ENCODE results near the gene TRIM3.

Gene TRIM3

GRCh38 chr11:6437993-6438392 is 35.7 kb downstream of the TRIM3 start:
- DNase-seq (ENCODE audit: low spot score), result no peak

DNA sequence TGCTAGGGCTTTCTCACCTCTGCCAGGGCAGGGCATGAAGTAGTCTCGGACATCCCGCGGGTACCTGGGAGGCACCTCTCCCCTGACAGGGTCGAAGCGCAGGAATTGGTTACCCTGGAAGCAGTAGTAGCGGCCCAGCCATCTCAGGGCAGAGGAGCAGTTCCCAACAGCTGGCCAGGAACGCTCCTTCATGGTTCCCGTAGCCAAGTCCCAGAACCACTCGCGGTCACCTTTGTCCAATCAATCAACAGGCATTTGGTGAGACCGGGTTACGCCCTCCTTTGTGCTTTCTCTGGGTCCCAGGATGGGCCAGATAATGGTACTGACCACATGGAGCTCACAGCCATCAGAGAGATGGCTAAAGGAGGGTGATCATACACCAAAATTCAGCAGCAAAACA is 36.3 kb downstream of the TRIM3 start:
- no peak for DNase-seq (ENCODE audit: low spot score)

GRCh38 chr11:6433998-6434660 is 39.6 kb downstream of the TRIM3 start:
- no peak for DNase-seq (ENCODE audit: low spot score)

- no peak for DNase-seq (ENCODE audit: low spot score)
Observed at GRCh38 chr11:6431861-6432260, 41.9 kb downstream of the TRIM3 start.

GRCh38 chr11:6427516-6427915 is 46.2 kb downstream of the TRIM3 start:
- no peak for DNase-seq (ENCODE audit: low spot score)

- no peak for DNase-seq (ENCODE audit: low spot score)
Observed at GRCh38 chr11:6420677-6421076, 53.1 kb downstream of the TRIM3 start.

GRCh38 chr11:6419009-6419631 is 54.6 kb downstream of the TRIM3 start, which contains the start of gene APBB1:
Gene APBB1, minus strand, starts transcription at chr11:6419094. Its CDS starts 7,747 bp downstream, at chr11:6411347.
- DNase-seq (ENCODE audit: low spot score), result peak; percentile 96

GRCh38 chr11:6418557-6419008 is 55.2 kb downstream of the TRIM3 start:
- DNase-seq (ENCODE audit: low spot score), result peak; percentile 56

GRCh38 chr11:6417907-6418556 is 55.7 kb downstream of the TRIM3 start:
- no peak for DNase-seq (ENCODE audit: low spot score)

GRCh38 chr11:6415797-6416196 is 57.9 kb downstream of the TRIM3 start:
- no peak for DNase-seq (ENCODE audit: low spot score)

GRCh38 chr11:6414874-6415328 is 58.8 kb downstream of the TRIM3 start:
- DNase-seq (ENCODE audit: low spot score), result no peak

GRCh38 chr11:6413791-6414201 is 59.9 kb downstream of the TRIM3 start:
- no peak for DNase-seq (ENCODE audit: low spot score)

DNA sequence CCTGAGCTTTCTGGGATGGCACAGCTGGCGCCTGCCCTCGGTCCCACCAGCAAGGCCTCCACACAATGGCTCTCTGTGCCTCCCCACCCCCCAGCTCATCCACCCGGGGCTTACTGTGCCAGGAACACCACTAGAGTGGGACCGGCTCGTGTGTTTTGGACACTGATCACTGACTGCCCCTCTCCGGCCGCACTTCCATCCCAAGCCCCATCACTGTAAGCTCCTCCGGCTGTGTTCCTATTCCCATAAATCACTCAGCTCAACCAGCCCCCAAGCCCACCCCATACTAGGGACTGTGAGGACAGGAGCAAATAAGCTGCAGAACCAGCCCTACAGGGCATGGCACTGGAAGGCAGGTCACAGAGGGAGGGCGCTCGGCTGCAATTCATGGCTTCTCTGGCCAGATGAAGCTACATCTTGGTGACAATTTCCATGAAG is 62.1 kb downstream of the TRIM3 start:
- no peak for DNase-seq (ENCODE audit: low spot score)

GRCh38 chr11:6410695-6411430 is 62.9 kb downstream of the TRIM3 start:
- DNase-seq (ENCODE audit: low spot score), result no peak

DNA sequence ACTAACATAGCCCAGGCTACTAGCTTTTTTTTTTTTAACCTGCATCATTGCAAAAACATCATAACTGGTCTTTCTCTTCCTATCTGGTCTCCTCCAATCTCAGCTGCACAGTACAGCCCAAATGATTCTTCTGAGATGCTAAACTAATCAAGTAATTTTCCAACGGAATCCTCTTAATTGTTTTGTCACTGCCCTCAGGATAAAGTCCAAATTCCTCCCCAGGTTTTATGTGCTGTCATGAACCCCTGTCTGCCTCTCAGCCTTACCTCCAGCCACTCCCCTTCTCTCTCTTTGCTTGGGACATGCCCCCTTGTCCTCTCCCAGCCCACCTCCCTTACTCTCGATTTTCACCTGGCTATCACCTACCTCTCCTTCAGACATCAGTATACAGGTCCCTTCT is 67.4 kb downstream of the TRIM3 start:
- DNase-seq (ENCODE audit: low spot score), result no peak

DNA sequence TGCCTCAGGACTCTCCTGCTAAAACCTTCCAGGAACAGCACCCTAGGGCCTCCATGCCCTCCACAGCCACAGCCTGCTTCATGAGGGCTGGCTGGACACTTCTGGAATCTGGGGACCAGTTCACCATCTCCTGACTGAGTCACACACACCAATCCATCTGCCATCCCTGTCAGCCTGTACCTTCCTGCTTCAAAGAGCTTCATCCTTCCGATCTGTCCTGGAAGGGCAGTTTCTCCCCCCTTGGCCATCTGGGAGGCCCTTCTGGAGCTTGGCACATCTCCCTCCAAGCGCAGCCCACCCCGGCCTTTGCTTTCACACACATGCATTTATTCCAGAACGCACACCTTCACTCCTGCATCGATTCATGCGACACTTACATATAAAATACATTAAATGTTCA is 67.9 kb downstream of the TRIM3 start:
- no peak for DNase-seq (ENCODE audit: low spot score)

DNA sequence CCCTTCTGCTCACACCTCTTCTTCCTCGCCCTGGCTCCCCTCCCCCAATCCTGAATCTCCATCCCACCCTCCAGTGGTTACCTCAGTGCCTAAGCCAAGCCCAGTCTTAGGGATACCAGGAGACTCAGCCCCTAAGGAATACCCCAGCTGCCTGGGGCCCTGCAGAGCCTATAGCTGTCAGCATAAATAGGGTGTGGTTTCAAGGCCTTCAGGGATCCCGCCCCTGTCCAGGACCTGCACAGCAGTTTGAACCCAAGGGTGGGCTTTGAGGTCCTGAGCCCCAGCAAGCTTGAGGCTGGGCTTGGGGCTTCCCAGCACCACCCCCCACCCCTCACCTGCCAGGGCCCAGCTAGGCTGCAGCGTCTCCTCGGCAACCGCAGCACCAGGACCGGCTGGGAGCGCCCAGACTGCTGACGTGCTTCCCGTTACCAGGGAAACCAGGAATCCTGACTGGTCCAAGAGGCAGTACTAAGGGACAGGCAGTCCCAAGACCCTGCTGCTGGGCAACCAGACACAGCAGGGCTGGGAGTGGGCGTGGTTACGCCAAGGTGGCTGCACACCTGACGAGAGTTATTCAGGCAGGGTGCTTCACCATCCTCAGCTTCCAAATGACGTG is 68.6 kb downstream of the TRIM3 start:
- DNase-seq (ENCODE audit: low spot score), result no peak

GRCh38 chr11:6404342-6405051 is 69.2 kb downstream of the TRIM3 start:
- DNase-seq (ENCODE audit: low spot score), result peak; percentile 47

GRCh38 chr11:6403539-6403938 is 70.2 kb downstream of the TRIM3 start:
- no peak for DNase-seq (ENCODE audit: low spot score)

GRCh38 chr11:6402561-6402981 is 71.2 kb downstream of the TRIM3 start:
- DNase-seq (ENCODE audit: low spot score), result no peak

- no peak for DNase-seq (ENCODE audit: low spot score)
Observed at GRCh38 chr11:6402061-6402470, 71.7 kb downstream of the TRIM3 start.

All from D341Med (cell line).